Measurements from ENCODE around the gene TMEM167B.
A peak's percentile ranks its signal among the peaks of the same experiment; 100 is the strongest.
"Not testable (repeated sequence)": the region's sequence is repeated elsewhere in the genome, so short reads cannot be mapped to it uniquely, and the experiment has no call there.

TMEM167B gene

DNA sequence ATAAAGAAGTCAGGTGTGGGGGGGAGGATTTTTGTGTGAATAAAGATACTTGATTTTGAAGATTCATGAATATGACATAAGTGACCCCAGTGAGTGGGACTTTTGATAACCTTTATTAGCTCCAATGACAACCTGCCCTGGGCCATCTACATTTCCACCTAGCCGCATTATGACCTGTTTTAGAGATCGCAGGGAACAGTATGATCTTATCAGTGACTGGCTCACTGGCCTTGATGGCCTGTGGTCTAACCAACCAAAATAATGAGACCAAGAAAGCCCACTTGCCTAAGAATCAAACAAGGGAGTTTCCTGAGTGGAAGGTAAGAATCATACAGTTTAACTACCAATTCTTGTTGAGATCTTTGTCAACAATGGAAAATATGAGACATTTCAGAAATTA, 25.1 kb downstream of the TMEM167B start:
- DNase-seq: no peak

DNA sequence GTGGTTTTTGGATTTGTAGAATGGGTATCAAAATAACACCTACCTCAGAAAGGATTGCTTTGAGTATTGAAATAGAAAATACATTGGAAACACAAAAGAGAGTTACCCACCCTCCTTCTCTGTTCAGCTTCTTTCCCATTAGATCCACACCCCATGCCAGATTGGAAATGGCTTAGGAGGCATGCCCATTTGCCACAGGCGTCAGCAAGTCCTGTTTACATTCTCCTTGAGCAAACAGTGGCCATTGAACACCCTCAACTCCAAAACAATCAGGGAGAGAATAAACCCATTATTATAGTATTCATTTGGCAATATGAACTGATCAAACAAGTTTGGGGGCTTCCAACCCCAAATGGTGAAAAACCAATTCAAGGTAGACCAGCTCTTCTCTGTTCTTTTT, 25.7 kb downstream of the TMEM167B start:
- DNase-seq: peak; percentile 69

DNA sequence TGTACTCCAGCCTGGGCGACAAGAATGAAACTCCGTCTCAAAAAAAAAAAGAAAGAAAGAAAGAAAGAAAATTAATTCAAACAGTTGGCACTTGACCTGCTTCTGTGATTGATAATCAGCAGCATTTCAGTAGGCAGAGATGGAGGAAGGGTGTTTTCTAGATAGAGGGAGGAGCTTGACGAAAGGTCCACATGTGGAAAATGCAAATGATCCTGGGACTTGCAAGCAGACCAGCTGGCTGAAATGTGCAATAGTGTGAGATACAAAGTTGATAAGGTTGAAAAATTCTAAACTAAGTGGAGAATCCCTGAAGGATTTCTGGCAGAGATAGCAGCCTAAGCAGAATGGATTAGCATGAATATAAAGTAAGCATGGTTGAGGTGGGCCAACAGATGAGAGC, 27.5 kb downstream of the TMEM167B start:
- no peak for DNase-seq

DNA sequence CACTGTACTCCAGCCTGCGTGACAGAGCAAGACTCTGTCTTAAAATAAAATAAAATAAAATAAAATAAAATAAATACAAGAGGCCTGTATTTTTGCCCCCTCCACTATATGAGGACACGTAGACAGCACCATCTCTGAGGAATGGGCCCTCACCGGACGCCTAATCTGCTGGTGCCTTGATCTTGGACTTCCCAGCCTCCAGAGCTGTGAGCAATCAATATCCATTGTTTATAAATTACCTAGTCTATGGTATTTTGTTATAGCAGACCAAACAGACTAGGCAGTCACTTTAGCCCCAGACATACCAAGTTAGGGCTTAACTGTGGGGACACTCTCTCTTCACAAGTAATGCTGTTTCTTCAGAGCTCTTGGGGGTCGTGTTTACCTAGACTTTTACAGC, 29.8 kb downstream of the TMEM167B start:
- no peak for DNase-seq

DNA sequence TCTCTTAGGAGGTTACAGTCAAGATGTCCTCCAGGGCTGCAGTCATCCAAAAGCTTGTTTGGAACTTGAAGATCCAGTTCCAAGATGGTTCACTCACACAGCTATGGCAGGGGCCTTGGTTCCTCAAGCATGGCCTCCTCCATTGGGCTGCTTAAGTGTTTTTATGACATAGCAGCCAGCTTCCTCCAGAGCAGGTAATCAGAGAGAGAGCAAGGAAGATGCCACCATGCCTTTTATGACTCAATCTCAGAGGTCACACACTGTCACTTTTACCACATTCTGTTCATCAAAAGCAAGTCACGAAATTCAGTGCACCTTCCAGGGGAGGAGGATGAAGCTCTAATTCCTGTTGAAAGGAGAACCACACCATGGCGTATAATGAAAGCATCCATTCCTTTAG, 40.5 kb downstream of the TMEM167B start:
- no peak for DNase-seq

DNA sequence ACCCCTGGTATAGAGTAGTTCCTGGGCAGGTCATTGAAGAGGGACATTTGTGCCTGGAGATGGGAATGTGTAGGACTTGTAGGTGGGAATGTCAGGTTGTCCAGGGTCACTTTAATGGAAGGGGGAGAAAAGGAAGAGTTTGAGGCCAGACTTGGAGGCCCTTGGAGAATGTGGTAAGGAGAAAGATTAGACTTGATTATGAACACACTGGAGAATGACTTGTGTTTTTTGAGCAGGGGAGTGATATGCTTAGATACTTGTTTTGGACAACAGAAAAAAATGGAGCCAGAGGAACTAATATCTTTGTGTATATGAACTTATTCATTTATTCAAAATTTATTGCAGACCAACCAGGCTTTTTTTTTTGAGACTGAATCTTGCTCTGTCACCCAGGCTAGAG, 41.2 kb downstream of the TMEM167B start:
- no peak for DNase-seq

DNA sequence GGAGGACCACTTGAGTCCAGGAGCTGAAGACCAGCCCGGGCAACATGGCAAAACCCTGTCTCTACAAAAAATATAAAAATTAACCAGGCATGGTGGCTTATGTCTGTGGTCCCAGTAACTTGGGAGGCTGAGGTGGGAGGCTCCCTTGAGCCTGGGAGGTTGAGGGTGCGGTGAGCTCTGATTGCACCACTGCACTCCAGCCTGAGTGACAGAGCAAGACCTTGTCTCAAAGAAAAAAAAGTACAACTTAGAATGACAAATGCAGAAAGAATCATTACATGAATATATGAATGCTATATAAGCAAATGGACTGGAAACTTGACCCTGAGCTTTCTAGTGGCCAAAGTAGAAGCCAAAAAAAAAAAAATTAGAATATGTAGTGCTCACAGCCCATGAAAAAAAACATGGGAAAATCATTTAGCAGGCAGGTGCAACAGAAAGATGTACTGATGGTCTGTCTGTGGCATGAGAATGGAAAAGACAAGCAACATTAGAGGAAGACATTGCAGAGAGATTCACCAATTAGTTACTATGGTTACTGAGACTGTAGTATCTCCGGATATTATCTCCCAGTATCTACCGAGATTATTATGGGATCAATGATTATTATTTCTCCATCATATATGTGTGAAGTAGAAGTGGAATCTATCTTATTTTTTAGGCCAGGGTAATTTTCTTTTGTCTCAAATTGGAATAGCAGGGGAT, 42.6 kb downstream of the TMEM167B start:
- no peak for DNase-seq

DNA sequence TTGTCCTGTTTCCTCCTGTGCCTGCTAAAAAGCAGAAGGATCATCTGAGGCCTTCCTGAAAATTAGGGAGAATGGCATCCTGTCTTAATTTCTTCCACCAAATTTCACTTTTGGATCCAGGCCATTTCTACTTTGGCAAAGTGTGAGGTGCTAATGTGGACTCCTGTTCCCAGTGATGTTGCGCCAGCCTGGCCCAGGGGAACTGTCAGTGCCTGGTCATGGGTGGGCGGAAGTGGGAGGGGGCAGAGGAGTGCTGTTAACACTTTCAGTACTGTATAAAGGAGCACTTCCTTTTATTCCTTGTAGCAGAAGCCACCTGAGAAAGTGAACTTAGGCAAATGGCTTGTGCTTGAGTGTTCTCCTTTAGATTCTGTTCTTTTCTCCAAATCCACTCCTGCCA, 43.3 kb downstream of the TMEM167B start:
- DNase-seq: no peak

DNA sequence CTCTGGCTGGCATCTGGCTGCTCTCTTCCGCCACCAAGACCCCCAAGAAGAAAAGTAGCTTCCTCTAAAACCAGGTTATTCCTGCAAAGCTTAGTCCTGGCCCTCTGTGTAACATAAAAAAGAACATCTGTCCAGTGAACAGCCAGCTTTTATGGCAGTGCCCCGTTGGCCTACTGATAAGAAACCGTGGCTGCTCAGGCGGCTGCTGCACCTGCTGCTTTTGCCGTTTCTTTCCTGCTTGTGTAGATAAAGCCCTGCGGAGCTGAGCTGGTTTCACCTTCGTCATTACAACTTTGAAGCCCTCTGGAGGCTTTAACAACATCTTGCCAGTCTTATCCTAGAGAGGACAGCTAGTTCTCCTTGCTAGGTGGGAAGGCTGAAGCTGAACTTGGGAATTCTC, 43.9 kb downstream of the TMEM167B start:
- no peak for DNase-seq

DNA sequence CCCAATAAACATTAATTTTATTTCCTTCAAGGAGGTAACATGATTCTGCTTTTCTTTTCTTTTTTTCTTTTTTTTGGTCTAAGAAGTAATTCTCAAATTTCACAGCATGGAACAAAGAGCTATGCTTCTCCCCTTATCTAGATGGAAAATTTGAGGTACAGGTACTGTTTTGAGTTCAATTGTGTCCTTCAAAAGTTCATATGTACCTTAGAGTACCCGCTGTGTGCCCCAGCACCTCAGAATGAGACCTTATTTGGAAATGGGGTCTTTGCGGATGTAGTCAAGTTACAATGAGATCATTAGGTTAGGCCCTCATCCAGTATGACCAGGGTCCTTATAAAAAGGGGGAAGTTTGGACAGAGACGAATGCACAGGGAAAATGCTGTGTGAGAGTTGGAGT, 45.4 kb downstream of the TMEM167B start:
- no peak for DNase-seq

DNA sequence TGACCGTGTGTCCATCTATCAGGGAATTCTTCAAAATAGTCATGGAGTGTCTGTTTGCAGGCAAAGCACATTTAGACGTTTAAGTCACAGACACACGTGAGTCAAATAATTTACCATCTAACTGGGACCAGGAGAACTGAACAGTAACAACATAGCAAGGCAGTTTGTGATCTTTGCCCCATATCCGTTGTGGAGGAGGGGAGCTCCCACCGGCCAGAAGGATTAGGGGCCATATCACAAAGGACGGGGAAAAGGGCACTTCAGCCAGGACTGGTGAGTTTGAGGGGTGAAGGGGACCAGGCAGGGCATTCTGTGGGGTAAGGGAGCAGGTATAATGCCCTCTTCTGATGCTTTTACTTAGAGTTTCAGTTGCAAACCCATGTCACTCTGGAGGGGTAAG, 46.2 kb downstream of the TMEM167B start:
- DNase-seq: no peak

DNA sequence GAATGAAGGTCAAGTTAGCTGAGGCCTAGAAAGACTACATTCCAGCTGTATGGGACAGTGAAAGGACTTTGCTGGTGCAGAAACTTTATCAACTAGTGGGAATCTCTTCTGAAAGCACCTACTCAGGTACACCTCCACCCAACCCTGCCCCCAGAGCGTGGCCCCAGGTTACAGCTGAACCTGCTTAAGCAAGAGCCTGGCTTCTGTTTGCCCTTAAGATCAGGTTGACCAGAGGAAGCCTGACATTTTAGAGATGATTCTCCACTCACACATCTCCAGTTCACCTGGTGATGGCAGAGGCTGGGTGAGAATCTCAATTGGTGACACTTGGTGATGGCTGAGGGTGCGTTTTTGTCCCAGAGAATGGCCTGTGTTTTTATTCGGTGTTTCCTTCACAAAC, 47.4 kb downstream of the TMEM167B start:
- DNase-seq: no peak

DNA sequence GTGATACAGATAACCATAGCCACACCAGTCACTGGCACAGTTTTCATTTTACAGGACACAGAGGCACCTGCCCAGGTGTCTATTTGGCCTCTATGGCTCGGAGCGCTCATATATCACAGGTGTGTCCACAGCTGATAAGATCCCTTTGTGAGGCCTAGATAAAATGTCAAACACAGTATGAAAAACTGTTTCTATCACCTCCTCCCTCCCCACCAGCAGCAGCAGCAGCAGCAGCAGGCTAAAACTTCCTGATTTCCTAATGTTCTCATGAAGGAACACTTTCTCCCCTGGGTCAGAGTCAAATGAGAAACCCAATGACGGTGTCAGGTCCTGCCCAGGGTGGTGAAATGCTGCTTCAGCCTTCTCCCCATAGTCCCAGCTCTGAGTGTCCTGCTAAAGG, 47.8 kb downstream of the TMEM167B start:
- no peak for DNase-seq

DNA sequence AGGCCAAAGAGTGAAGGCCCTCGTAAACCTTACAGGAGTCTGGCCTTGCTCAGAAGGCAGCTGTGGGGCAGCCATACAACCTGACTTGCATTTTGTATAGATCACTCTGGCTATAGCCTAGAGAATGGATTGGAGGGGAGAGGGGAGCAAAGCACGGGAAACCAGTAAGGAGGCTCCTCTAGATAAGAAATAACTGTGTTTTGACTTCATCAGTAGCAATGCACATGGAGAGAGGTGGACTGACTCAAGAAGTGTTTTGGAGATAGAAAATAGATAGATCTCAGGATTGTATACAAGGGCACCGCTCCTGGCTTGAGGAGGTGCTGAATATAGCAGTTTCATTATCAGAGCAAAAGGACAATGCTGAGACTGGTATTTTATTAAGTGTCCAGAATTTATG, 49.8 kb downstream of the TMEM167B start:
- DNase-seq: no peak

DNA sequence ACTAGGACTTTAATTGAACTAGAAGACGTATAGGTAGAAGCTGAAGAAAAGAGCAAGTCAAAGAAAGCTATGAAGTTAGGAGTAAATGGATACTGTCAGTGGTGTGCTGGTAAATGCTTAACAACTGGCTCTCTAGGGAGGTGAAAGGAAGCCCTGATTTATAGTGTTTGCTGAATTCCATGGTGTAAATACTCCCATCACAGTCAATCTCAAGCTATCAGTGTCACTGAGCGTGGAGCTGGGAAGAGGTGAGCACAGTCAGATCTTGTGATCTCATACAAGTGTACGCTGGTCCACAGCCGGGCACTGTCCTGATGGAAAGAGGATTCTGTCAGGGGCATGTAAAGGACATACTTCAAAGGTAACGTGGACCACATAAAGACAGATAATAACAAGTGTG, 51.7 kb downstream of the TMEM167B start:
- no peak for DNase-seq

DNA sequence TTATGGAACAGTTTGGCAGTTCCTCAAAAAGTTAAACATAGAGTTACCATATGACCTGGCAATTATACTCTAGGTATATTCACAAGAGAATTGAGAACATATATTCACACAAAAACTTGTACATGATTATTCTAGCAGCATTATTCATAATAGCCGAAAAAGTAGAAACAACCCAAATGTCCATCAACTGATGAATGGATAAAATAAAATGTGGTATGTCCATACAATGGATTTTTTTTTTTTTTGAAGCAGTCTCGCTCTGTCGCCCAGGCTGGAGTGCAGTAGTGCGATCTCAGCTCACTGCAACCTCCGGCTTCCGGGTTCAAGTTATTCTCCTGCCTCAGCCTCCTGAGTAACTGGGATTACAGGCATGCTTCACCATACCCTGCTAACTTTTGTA, 52.2 kb downstream of the TMEM167B start:
- not testable (repeated sequence) for DNase-seq
